ENCODE results near the gene PRKCQ. TPM values are rescaled to one million over a fixed set of nuclear protein-coding genes. Genes with fewer than 3 reads are reported as not detected.

PRKCQ gene
- total RNA-seq, 1 experiment from 2014 or later = 4.0 TPM

DNA sequence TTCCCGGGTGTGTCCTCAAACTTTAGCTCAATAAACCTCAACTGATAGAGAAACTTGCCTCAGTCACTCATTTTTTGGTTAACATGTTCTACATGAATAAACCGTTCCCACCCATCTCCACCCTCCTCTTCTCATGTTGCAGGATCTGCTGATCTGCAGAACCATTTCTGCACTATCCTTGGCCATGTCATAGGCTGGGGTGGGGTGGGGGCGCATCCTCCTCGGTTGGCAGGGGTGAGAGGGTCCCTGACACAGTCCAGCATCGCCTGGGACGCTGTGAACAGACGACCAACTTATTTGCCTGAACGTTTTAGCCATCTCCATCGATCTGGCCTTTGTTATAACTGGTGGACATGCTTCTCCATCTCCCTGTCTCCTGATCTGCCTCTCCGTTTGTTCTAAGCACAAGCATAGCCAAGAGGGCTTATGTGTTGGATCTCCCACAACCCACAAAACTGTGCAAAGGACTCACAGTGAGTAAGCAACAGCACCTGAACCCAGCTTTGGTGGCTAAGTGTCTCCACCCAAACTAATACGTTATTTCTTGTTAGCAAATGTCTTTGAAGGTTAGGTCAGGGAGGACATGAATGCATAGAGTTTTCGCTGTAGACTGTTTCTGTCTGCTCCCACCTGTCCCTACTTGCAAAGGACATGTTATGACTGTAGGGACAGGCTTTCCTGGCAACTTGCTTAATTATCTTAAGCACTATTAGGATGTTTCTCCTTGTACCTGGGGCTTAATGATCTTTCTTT, 51.7 kb downstream of the PRKCQ start:
- Histone ChIP-seq H3K79me2 (ENCODE audit: low read depth) (no peaks in the 10 kb centered on the region), H4K20me1 (ENCODE audit: insufficient read depth) (no peaks in the 10 kb centered on the region), H2AFZ (no peak overlapping the region), H3K27ac (no peak overlapping the region), H3K4me2 (no peak overlapping the region), H3K4me1 (replicated peaks; ENCODE audit: insufficient read depth) (no peaks in the 10 kb centered on the region), H3K9me2 (ENCODE audit: insufficient read depth) (no peaks in the 10 kb centered on the region), H3K27me3 (ENCODE audit: insufficient read depth, low read depth) (no peaks in the 10 kb centered on the region), H3K4me3 (no peak overlapping the region), H3K36me3 (ENCODE audit: low read depth) (no peaks in the 10 kb centered on the region), H3F3A (ENCODE audit: insufficient read depth, low read depth) (no peaks in the 10 kb centered on the region), H3K9me3 (ENCODE audit: insufficient read depth, low read depth) (no peaks in the 10 kb centered on the region)
- intact Hi-C loops (cut with micrococcal nuclease; ENCODE audit: unreplicated experiment) = no loop called here
- CTCF ChIA-PET = no interaction called here
- BruUV-seq (replicated peaks) = no TSS peak
- no peak for DNase-seq
- POLR2A ChIA-PET (ENCODE audit: unreplicated experiment) = interaction anchor here (0.6 kb wide), 1 partner anchor 357 kb away, joined by 12 read pairs; no protein-coding TSS in a partner anchor
- TF ChIP-seq, protein P1, sequence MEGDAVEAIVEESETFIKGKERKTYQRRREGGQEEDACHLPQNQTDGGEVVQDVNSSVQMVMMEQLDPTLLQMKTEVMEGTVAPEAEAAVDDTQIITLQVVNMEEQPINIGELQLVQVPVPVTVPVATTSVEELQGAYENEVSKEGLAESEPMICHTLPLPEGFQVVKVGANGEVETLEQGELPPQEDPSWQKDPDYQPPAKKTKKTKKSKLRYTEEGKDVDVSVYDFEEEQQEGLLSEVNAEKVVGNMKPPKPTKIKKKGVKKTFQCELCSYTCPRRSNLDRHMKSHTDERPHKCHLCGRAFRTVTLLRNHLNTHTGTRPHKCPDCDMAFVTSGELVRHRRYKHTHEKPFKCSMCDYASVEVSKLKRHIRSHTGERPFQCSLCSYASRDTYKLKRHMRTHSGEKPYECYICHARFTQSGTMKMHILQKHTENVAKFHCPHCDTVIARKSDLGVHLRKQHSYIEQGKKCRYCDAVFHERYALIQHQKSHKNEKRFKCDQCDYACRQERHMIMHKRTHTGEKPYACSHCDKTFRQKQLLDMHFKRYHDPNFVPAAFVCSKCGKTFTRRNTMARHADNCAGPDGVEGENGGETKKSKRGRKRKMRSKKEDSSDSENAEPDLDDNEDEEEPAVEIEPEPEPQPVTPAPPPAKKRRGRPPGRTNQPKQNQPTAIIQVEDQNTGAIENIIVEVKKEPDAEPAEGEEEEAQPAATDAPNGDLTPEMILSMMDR (conservative IDR thresholded peaks at IDR 0.05) = no peak
- TF ChIP-seq EZH2 (IDR thresholded peaks at IDR 0.05; ENCODE audit: low read depth) = no peak

DNA sequence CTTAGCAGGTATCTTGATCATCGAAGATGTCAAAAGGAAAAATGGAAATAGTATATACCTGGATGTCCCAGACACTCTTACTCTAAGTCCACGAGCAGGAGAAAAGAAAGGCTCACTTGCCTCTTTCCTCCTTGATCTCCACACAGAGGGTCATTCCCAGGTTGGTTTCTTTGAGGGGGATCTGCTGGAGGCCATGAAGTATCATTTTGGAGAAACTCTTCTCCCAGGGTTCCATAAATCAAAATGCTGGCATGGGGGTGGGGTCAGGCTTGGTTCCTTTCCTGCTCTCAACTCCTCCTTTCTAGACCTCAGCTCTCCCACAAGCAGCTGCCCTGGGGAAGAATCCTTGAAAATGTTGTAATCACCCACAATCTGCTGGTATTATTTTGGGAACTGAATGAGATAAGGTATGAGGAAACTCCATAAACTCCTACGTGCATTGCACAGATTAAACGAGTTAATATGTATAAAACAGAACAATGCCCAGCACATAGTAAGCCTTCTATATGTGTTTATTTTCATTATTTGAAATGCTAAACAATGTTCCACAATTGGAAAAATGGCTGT, 54.4 kb downstream of the PRKCQ start:
- Histone ChIP-seq H2AFZ (no peak overlapping the region), H4K20me1 (ENCODE audit: insufficient read depth) (no peaks in the 10 kb centered on the region), H3K4me1 (replicated peaks; ENCODE audit: insufficient read depth) (no peaks in the 10 kb centered on the region), H3K36me3 (ENCODE audit: low read depth) (no peaks in the 10 kb centered on the region), H3K79me2 (ENCODE audit: low read depth) (no peaks in the 10 kb centered on the region), H3K4me2 (no peak overlapping the region), H3K9me3 (ENCODE audit: insufficient read depth, low read depth) (no peaks in the 10 kb centered on the region), H3K9me2 (ENCODE audit: insufficient read depth) (no peaks in the 10 kb centered on the region), H3K27me3 (ENCODE audit: insufficient read depth, low read depth) (no peaks in the 10 kb centered on the region), H3F3A (ENCODE audit: insufficient read depth, low read depth) (no peaks in the 10 kb centered on the region), H3K4me3 (no peak overlapping the region), H3K27ac (no peak overlapping the region)
- no peak for DNase-seq
- intact Hi-C loops (cut with micrococcal nuclease; ENCODE audit: unreplicated experiment) = no loop called here
- CTCF ChIA-PET = no interaction called here
- BruUV-seq (replicated peaks) = no TSS peak
- TF ChIP-seq EZH2 (IDR thresholded peaks at IDR 0.05; ENCODE audit: low read depth) = no peak
- TF ChIP-seq, protein P1 (conservative IDR thresholded peaks at IDR 0.05) = no peak
- POLR2A ChIA-PET (ENCODE audit: unreplicated experiment) = no interaction called here

DNA sequence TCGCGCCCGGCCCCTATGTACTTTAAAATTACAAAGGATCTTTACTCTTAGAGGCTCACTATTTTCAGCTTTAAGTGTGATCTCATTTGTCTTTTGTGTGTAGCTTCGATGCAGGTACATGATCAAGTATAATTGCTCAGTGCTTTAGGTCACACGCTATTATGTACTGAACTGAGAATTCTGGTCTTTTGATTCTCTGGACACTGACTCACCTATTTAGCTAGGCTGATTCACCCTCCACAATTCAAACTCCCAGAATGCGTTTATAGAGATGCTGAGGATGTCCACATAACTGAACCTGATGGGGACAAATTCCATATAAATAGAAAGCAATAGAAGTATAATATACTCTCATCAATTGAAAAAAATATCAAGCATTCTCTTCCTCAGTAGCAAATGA, 57.8 kb downstream of the PRKCQ start:
- TF ChIP-seq EZH2 (IDR thresholded peaks at IDR 0.05; ENCODE audit: low read depth) = no peak
- TF ChIP-seq, protein P1 (conservative IDR thresholded peaks at IDR 0.05) = no peak
- Histone ChIP-seq H3F3A (ENCODE audit: insufficient read depth, low read depth) (no peaks in the 10 kb centered on the region), H3K79me2 (ENCODE audit: low read depth) (no peaks in the 10 kb centered on the region), H3K4me3 (no peak overlapping the region), H3K4me1 (replicated peaks; ENCODE audit: insufficient read depth) (no peaks in the 10 kb centered on the region), H3K9me2 (ENCODE audit: insufficient read depth) (no peaks in the 10 kb centered on the region), H2AFZ (no peak overlapping the region), H3K36me3 (ENCODE audit: low read depth) (no peaks in the 10 kb centered on the region), H3K9me3 (ENCODE audit: insufficient read depth, low read depth) (no peaks in the 10 kb centered on the region), H4K20me1 (ENCODE audit: insufficient read depth) (no peaks in the 10 kb centered on the region), H3K4me2 (no peak overlapping the region), H3K27ac (no peak overlapping the region), H3K27me3 (ENCODE audit: insufficient read depth, low read depth) (no peaks in the 10 kb centered on the region)
- ChIA-PET CTCF (no interaction called here), POLR2A (ENCODE audit: unreplicated experiment) (no interaction called here)
- no peak for DNase-seq
- no TSS peak for BruUV-seq (replicated peaks)
- intact Hi-C loops (cut with micrococcal nuclease; ENCODE audit: unreplicated experiment) = no loop called here
